Hepatocyte (in vitro differentiated cells): ENCODE results near the gene CPHXL2. TPM values are rescaled to one million over a fixed set of nuclear protein-coding genes. Genes with fewer than 3 reads are reported as not detected.

Experiments used
- DNase-seq: peaks from one replicate; pipeline ENCODE4 v3.0.0-alpha.2; 2016; ENCODE audit warnings: low spot score
- H2AFZ ChIP-seq: fragments of 200-600 bp; sonication (generic); 2 replicates; pipeline ENCODE4 v1.6.0; 2016; ENCODE audit warnings: antibody characterized with exemption, mild to moderate bottlenecking
- H3K27ac ChIP-seq: fragments of 200-600 bp; sonication (generic); 2 replicates; pipeline ENCODE4 v1.5.1; 2016; ENCODE audit warnings: mild to moderate bottlenecking
- H3K27me3 ChIP-seq: fragments of 200-600 bp; sonication (generic); 2 replicates; pipeline ENCODE4 v1.6.1; 2016
- H3K36me3 ChIP-seq: fragments of 200-600 bp; sonication (generic); replicated peaks from 2 replicates; pipeline ENCODE4 v1.5.1; 2016; ENCODE audit warnings: low read depth; ENCODE audit not compliant: insufficient read depth
- H3K4me1 ChIP-seq: fragments of 200-600 bp; sonication (generic); 2 replicates; pipeline ENCODE4 v1.5.1; 2016; ENCODE audit warnings: mild to moderate bottlenecking, moderate library complexity; ENCODE audit not compliant: insufficient read depth
- H3K4me2 ChIP-seq: fragments of 200-600 bp; sonication (generic); 2 replicates; pipeline ENCODE4 v1.6.0; 2016
- H3K4me3 ChIP-seq: fragments of 200-600 bp; sonication (generic); 2 replicates; pipeline ENCODE4 v1.5.1; 2016; ENCODE audit warnings: mild to moderate bottlenecking
- H3K79me2 ChIP-seq: fragments of 200-600 bp; sonication (generic); 2 replicates; pipeline ENCODE4 v1.6.0; 2017; ENCODE audit warnings: mild to moderate bottlenecking
- H3K9me2 ChIP-seq: fragments of 200-600 bp; sonication (generic); replicated peaks from 2 replicates; pipeline ENCODE4 v1.6.0; 2017; ENCODE audit warnings: mild to moderate bottlenecking; ENCODE audit not compliant: insufficient read depth
- H3K9me3 ChIP-seq: fragments of 200-600 bp; sonication (generic); 2 replicates; pipeline ENCODE4 v1.5.1; 2016; ENCODE audit warnings: low read depth, mild to moderate bottlenecking
- H4K20me1 ChIP-seq: fragments of 200-600 bp; sonication (generic); 2 replicates; pipeline ENCODE4 v1.6.0; 2016; ENCODE audit warnings: mild to moderate bottlenecking; ENCODE audit not compliant: insufficient read depth, poor library complexity, severe bottlenecking
- EZH2 ChIP-seq: fragments of 200-600 bp; sonication (generic); IDR thresholded peaks from 2 replicates; pipeline ENCODE4 v1.6.1; 2016; ENCODE audit warnings: antibody characterized with exemption, mild to moderate bottlenecking, borderline replicate concordance
- EZH2phosphoT487 ChIP-seq: fragments of 200-600 bp; sonication (generic); IDR thresholded peaks from one replicate; pipeline ENCODE4 v1.6.1; 2018; ENCODE audit warnings: antibody characterized with exemption, mild to moderate bottlenecking, low read depth, moderate library complexity; ENCODE audit not compliant: unreplicated experiment, severe bottlenecking
- WGBS: methylation state at CpG from one replicate; pipeline ENCODE4 v1.1.6; 2016; ENCODE audit warnings: low lambda C conversion rate; ENCODE audit errors: missing lambda C conversion rate; 5-methylcytosine and 5-hydroxymethylcytosine counted together
- polyA plus RNA-seq: library from polyadenylated mRNA; unstranded; fragments of >200 nt; fragmentation: Nextera tagmentation; extraction: Ambion mirVana; gene quantifications from 2 replicates; pipeline ENCODE4 v1.2.1, GENCODE V29; 2016
- total RNA-seq: library from RNA; depleted of rRNA; stranded (reverse); fragments of >200 nt; gene quantifications from 2 replicates; pipeline ENCODE4 v1.2.3, GENCODE V29; 2014
- TF ChIP-seq, protein P1 (sequence below): fragments of 200-600 bp; sonication (generic); IDR thresholded peaks from 2 replicates; pipeline ENCODE4 v1.5.1; 2016; ENCODE audit warnings: antibody characterized with exemption, mild to moderate bottlenecking; ENCODE audit not compliant: poor library complexity

CPHXL2 gene
- total and polyA plus RNA-seq, 2 experiments from 2014 or later = not detected

- WGBS = 91% methylated on average over 5 of the region's 5 CpGs
- Histone ChIP-seq H3K27me3 (no peaks in the 10 kb centered on the region), H4K20me1 (no peaks in the 10 kb centered on the region)
These were observed 2.6 kb upstream of the CPHXL2 start for GRCh38 chr16:75679366-75679765.

DNA sequence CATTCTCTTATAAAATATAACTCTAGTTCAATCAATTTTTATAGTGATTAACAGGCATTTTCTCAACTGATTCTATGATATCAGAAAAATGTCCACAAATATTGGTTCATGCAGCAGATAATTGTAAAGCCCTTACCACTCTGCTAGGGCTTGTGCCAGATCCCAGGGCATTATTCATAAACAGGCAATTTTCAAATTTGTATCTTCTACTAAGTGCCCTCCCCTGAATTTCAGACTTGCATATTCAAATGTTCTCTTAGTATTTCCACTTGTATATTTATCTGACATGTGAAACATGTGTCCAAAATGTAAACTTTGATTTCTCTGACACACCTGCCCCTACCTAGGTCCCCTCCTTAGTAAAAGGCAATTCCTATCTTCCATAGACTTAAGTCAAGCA, 9.3 kb downstream of the CPHXL2 start:
- no peak overlapping the region for H2AFZ ChIP-seq
- H3K79me2 ChIP-seq = no peaks in the 10 kb centered on the region
- no peak overlapping the region for H3K4me2 ChIP-seq
- H4K20me1 ChIP-seq = no peaks in the 10 kb centered on the region
- H3K36me3 ChIP-seq = no peaks in the 10 kb centered on the region
- TF ChIP-seq, protein P1, sequence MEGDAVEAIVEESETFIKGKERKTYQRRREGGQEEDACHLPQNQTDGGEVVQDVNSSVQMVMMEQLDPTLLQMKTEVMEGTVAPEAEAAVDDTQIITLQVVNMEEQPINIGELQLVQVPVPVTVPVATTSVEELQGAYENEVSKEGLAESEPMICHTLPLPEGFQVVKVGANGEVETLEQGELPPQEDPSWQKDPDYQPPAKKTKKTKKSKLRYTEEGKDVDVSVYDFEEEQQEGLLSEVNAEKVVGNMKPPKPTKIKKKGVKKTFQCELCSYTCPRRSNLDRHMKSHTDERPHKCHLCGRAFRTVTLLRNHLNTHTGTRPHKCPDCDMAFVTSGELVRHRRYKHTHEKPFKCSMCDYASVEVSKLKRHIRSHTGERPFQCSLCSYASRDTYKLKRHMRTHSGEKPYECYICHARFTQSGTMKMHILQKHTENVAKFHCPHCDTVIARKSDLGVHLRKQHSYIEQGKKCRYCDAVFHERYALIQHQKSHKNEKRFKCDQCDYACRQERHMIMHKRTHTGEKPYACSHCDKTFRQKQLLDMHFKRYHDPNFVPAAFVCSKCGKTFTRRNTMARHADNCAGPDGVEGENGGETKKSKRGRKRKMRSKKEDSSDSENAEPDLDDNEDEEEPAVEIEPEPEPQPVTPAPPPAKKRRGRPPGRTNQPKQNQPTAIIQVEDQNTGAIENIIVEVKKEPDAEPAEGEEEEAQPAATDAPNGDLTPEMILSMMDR = no peak
- no peak for TF ChIP-seq EZH2
- TF ChIP-seq EZH2phosphoT487 = no peak
- DNase-seq = no peak
- no peak overlapping the region for H3K4me3 ChIP-seq
- H3K4me1 ChIP-seq = no peaks in the 10 kb centered on the region
- no peak overlapping the region for H3K27ac ChIP-seq
- H3K27me3 ChIP-seq = no peaks in the 10 kb centered on the region
- H3K9me2 ChIP-seq = no peaks in the 10 kb centered on the region
- H3K9me3 ChIP-seq = no peaks in the 10 kb centered on the region

More at GRCh38 chr16:75679366-75679765, 2.6 kb upstream of the CPHXL2 start:
- Histone ChIP-seq H3K4me2 (no peak overlapping the region), H2AFZ (no peak overlapping the region), H3K79me2 (no peaks in the 10 kb centered on the region), H3K9me3 (no peaks in the 10 kb centered on the region), H3K4me1 (peaks cover 4% of the 10 kb centered on the region), H3K4me3 (no peak overlapping the region), H3K36me3 (no peaks in the 10 kb centered on the region), H3K9me2 (no peaks in the 10 kb centered on the region), H3K27ac (no peak overlapping the region)
- no peak for DNase-seq
- TF ChIP-seq EZH2 = no peak
- TF ChIP-seq, protein P1 = no peak
- TF ChIP-seq EZH2phosphoT487 = no peak

DNA sequence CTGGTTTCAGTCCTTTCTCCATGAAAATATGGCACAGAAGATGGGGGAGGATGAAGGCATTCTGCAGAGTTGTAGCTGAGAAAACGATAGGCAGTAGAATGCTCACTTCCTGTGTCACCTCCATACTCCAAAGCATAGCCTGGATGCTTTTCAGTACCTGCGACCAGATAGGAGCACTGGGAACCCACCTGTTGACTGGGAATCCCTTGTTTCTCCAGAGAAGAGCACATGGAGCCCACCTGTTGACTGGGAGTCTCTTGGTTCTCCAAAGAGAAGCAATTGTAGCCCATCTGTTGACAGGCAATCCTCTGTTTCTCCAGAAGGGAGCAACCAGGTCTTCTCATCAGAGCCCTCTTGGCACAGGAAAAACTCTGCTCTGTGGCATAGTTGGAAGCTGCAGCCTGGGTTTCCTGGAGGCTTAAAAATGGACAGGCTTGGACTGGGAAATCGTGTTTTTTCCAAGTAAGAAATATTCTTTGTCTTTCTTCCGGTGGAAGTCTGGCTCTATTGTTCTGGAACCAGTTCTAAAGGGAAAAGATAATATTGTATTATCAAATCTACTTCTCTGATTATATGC, 16.0 kb downstream of the CPHXL2 start:
- no peaks in the 10 kb centered on the region for H3K27me3 ChIP-seq
- no peak overlapping the region for H3K4me2 ChIP-seq
- DNase-seq = no peak
- H2AFZ ChIP-seq = no peak overlapping the region
- H3K4me1 ChIP-seq = no peaks in the 10 kb centered on the region
- H3K27ac ChIP-seq = no peak overlapping the region
- peaks cover under 1% of the 10 kb centered on the region for H4K20me1 ChIP-seq
- TF ChIP-seq EZH2phosphoT487 (no peak), EZH2 (no peak)
- TF ChIP-seq, protein P1 = no peak
- no peaks in the 10 kb centered on the region for H3K9me3 ChIP-seq
- no peak overlapping the region for H3K4me3 ChIP-seq
- peaks cover under 1% of the 10 kb centered on the region for H3K79me2 ChIP-seq
- H3K9me2 ChIP-seq = no peaks in the 10 kb centered on the region
- H3K36me3 ChIP-seq = no peaks in the 10 kb centered on the region
- WGBS = 96% methylated on average over 4 of the region's 4 CpGs
